Cardiac fibroblast (primary cell): ENCODE measurements around the gene PALS1.
A peak's percentile ranks its signal among the peaks of the same experiment; 100 is the strongest.

Experiments
- DNase-seq, 2 donors: peaks; one replicate each; pipeline versions ENCODE4 v3.0.0 to v3.0.0-alpha.2; 2010; ENCODE audit warnings: low read depth in 2 of 2
- H3K4me3 ChIP-seq, 2 donors: replicated peaks in 1 of 2; 1 replicate in 1 of 2; 2 replicates in 1 of 2; pipeline ENCODE4 v1.5.1; 2011; ENCODE audit warnings: low read depth in 2 of 2, low read length in 2 of 2, mild to moderate bottlenecking in 2 of 2, moderate library complexity in 1 of 2
- TF ChIP-seq, protein P1 (sequence below): IDR thresholded peaks from one replicate; pipeline ENCODE4 v1.5.1; 2011; ENCODE audit warnings: low read depth, mild to moderate bottlenecking, low read length, inconsistent platforms

Gene PALS1

GRCh38 chr14:67285876-67286452, 44.7 kb downstream of the PALS1 start:
- peak; percentile 73 to 74 for DNase-seq
- TF ChIP-seq, protein P1, sequence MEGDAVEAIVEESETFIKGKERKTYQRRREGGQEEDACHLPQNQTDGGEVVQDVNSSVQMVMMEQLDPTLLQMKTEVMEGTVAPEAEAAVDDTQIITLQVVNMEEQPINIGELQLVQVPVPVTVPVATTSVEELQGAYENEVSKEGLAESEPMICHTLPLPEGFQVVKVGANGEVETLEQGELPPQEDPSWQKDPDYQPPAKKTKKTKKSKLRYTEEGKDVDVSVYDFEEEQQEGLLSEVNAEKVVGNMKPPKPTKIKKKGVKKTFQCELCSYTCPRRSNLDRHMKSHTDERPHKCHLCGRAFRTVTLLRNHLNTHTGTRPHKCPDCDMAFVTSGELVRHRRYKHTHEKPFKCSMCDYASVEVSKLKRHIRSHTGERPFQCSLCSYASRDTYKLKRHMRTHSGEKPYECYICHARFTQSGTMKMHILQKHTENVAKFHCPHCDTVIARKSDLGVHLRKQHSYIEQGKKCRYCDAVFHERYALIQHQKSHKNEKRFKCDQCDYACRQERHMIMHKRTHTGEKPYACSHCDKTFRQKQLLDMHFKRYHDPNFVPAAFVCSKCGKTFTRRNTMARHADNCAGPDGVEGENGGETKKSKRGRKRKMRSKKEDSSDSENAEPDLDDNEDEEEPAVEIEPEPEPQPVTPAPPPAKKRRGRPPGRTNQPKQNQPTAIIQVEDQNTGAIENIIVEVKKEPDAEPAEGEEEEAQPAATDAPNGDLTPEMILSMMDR: peak; percentile 20
- H3K4me3 ChIP-seq: no peak overlapping the region
